Measurements from ENCODE around the gene MRPL33. TPM values are rescaled to one million over a fixed set of nuclear protein-coding genes. Genes with fewer than 3 reads are reported as not detected.

MRPL33 gene
- total RNA-seq, 1 donor: 105 TPM

GRCh38 chr2:27822049-27822448 is 50.5 kb downstream of the MRPL33 start:
- no peak overlapping the region for H3K4me3 ChIP-seq (ENCODE audit: insufficient read depth, low read length)
- no peak overlapping the region for H2AFZ ChIP-seq (ENCODE audit: low read length)
- H3K9me3 ChIP-seq (ENCODE audit: low read depth, low read length): no peaks in the 10 kb centered on the region
- H3K79me2 ChIP-seq (ENCODE audit: insufficient read depth, low read length): no peaks in the 10 kb centered on the region
- no peak for TF ChIP-seq CTCF (IDR thresholded peaks at IDR 0.05; ENCODE audit: extremely low read depth, low read depth, low read length)
- H3K36me3 ChIP-seq (ENCODE audit: insufficient read depth, low read length): no peaks in the 10 kb centered on the region
- no peaks in the 10 kb centered on the region for H3K27me3 ChIP-seq (ENCODE audit: insufficient read depth, low read length)
- no peak for DNase-seq (ENCODE audit: insufficient read length, low spot score, missing footprints)
- H4K20me1 ChIP-seq (ENCODE audit: insufficient read depth, low read length): no peaks in the 10 kb centered on the region
- H3K27ac ChIP-seq (ENCODE audit: low read depth, low read length): no peak overlapping the region
- H3K4me2 ChIP-seq (ENCODE audit: insufficient read depth, low read length): no peak overlapping the region
- no peaks in the 10 kb centered on the region for H3K4me1 ChIP-seq (ENCODE audit: insufficient read depth, low read length)

- no peak for DNase-seq (ENCODE audit: insufficient read length, low spot score, missing footprints)
- no peaks in the 10 kb centered on the region for H3K9me3 ChIP-seq (ENCODE audit: low read depth, low read length)
- no peak for TF ChIP-seq CTCF (IDR thresholded peaks at IDR 0.05; ENCODE audit: extremely low read depth, low read depth, low read length)
- no peaks in the 10 kb centered on the region for H3K36me3 ChIP-seq (ENCODE audit: insufficient read depth, low read length)
- no peak overlapping the region for H2AFZ ChIP-seq (ENCODE audit: low read length)
- H3K27ac ChIP-seq (ENCODE audit: low read depth, low read length): no peak overlapping the region
- H3K4me3 ChIP-seq (ENCODE audit: insufficient read depth, low read length): no peak overlapping the region
- no peaks in the 10 kb centered on the region for H4K20me1 ChIP-seq (ENCODE audit: insufficient read depth, low read length)
- H3K4me1 ChIP-seq (ENCODE audit: insufficient read depth, low read length): no peaks in the 10 kb centered on the region
- no peaks in the 10 kb centered on the region for H3K27me3 ChIP-seq (ENCODE audit: insufficient read depth, low read length)
- no peak overlapping the region for H3K4me2 ChIP-seq (ENCODE audit: insufficient read depth, low read length)
- H3K79me2 ChIP-seq (ENCODE audit: insufficient read depth, low read length): no peaks in the 10 kb centered on the region
Observed at GRCh38 chr2:27823135-27823534, 51.6 kb downstream of the MRPL33 start.

- no peak overlapping the region for H3K27ac ChIP-seq (ENCODE audit: low read depth, low read length)
- H3K4me3 ChIP-seq (ENCODE audit: insufficient read depth, low read length): no peak overlapping the region
- H3K9me3 ChIP-seq (ENCODE audit: low read depth, low read length): no peaks in the 10 kb centered on the region
- DNase-seq (ENCODE audit: insufficient read length, low spot score, missing footprints): no peak
- no peaks in the 10 kb centered on the region for H3K4me1 ChIP-seq (ENCODE audit: insufficient read depth, low read length)
- no peaks in the 10 kb centered on the region for H3K27me3 ChIP-seq (ENCODE audit: insufficient read depth, low read length)
- H3K36me3 ChIP-seq (ENCODE audit: insufficient read depth, low read length): no peaks in the 10 kb centered on the region
- H3K4me2 ChIP-seq (ENCODE audit: insufficient read depth, low read length): no peak overlapping the region
- TF ChIP-seq CTCF (IDR thresholded peaks at IDR 0.05; ENCODE audit: extremely low read depth, low read depth, low read length): no peak
- H2AFZ ChIP-seq (ENCODE audit: low read length): no peak overlapping the region
- no peaks in the 10 kb centered on the region for H3K79me2 ChIP-seq (ENCODE audit: insufficient read depth, low read length)
- no peaks in the 10 kb centered on the region for H4K20me1 ChIP-seq (ENCODE audit: insufficient read depth, low read length)
Observed at GRCh38 chr2:27823569-27823968, 52.0 kb downstream of the MRPL33 start.

GRCh38 chr2:27824401-27824800 is 52.9 kb downstream of the MRPL33 start:
- no peak for DNase-seq (ENCODE audit: insufficient read length, low spot score, missing footprints)
- TF ChIP-seq CTCF (IDR thresholded peaks at IDR 0.05; ENCODE audit: extremely low read depth, low read depth, low read length): no peak
- Histone ChIP-seq H3K4me3 (ENCODE audit: insufficient read depth, low read length) (no peak overlapping the region), H3K36me3 (ENCODE audit: insufficient read depth, low read length) (no peaks in the 10 kb centered on the region), H4K20me1 (ENCODE audit: insufficient read depth, low read length) (no peaks in the 10 kb centered on the region), H3K27me3 (ENCODE audit: insufficient read depth, low read length) (no peaks in the 10 kb centered on the region), H2AFZ (ENCODE audit: low read length) (no peak overlapping the region), H3K4me2 (ENCODE audit: insufficient read depth, low read length) (no peak overlapping the region), H3K9me3 (ENCODE audit: low read depth, low read length) (no peaks in the 10 kb centered on the region), H3K27ac (ENCODE audit: low read depth, low read length) (no peak overlapping the region), H3K4me1 (ENCODE audit: insufficient read depth, low read length) (no peaks in the 10 kb centered on the region), H3K79me2 (ENCODE audit: insufficient read depth, low read length) (no peaks in the 10 kb centered on the region)
